22Rv1 (cell line): Measurements from ENCODE around the gene STON2.

Source experiments
- ZFX ChIP-seq: fragments of 450-650 bp; IDR thresholded peaks from 2 replicates; pipeline ENCODE4 v1.6.1; 2017; ENCODE audit warnings: antibody characterized with exemption, borderline replicate concordance
- TF ChIP-seq, protein P1 (sequence below): fragments of 450-650 bp; IDR thresholded peaks from 2 replicates; pipeline ENCODE4 v1.5.1; 2017; ENCODE audit warnings: mild to moderate bottlenecking

DNA sequence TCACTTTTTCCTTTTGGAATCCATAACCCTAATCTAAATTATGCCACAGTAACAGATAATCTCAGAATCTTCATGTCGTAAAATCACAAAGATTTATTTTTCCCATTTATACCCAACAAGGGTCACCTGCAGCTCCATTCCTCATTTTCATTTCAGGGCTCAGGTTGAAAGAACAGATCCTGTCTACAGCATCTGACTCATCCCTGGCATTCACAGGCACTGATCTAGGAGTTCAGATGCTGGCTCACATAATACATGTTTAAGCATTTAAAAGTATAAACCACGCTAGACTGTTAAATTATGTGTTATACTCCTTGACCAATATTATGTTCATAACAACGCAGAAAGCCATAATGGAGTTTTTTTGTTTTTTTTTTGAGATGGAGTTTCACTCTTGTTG lies 58.3 kb downstream of the STON2 start:
- TF ChIP-seq, protein P1, sequence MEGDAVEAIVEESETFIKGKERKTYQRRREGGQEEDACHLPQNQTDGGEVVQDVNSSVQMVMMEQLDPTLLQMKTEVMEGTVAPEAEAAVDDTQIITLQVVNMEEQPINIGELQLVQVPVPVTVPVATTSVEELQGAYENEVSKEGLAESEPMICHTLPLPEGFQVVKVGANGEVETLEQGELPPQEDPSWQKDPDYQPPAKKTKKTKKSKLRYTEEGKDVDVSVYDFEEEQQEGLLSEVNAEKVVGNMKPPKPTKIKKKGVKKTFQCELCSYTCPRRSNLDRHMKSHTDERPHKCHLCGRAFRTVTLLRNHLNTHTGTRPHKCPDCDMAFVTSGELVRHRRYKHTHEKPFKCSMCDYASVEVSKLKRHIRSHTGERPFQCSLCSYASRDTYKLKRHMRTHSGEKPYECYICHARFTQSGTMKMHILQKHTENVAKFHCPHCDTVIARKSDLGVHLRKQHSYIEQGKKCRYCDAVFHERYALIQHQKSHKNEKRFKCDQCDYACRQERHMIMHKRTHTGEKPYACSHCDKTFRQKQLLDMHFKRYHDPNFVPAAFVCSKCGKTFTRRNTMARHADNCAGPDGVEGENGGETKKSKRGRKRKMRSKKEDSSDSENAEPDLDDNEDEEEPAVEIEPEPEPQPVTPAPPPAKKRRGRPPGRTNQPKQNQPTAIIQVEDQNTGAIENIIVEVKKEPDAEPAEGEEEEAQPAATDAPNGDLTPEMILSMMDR, result no peak
- TF ChIP-seq ZFX, result no peak
